CD4-positive, alpha-beta T cell treated with Interleukin-15 for 4 hours (primary cell): ENCODE measurements around the gene WDR49.

Source experiments
- DNase-seq: peaks from one replicate; pipeline ENCODE4 v3.0.0-alpha.2; 2020; ENCODE audit warnings: low spot score

The WDR49 gene

DNA sequence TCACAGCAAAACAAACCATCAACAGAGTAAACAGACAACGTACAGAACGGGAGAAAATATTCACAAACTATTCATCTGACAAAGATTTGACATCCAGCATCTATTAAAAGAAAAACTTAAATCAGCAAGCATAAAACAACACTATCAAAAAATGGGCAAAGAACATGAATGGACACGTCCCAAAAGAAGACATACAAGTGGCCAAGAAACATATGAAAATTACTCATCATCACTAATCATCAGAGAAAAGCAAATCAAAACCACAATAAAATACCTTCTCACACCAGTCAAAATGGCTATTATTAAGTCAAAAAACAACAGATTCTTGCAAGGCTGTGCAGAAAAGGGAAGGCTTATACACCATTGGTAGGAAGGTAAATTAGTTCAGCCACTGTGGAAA, 166.2 kb downstream of the WDR49 start:
- no peak for DNase-seq

- no peak for DNase-seq
These were observed 169.2 kb downstream of the WDR49 start for GRCh38 chr3:167484551-167484950.

DNA sequence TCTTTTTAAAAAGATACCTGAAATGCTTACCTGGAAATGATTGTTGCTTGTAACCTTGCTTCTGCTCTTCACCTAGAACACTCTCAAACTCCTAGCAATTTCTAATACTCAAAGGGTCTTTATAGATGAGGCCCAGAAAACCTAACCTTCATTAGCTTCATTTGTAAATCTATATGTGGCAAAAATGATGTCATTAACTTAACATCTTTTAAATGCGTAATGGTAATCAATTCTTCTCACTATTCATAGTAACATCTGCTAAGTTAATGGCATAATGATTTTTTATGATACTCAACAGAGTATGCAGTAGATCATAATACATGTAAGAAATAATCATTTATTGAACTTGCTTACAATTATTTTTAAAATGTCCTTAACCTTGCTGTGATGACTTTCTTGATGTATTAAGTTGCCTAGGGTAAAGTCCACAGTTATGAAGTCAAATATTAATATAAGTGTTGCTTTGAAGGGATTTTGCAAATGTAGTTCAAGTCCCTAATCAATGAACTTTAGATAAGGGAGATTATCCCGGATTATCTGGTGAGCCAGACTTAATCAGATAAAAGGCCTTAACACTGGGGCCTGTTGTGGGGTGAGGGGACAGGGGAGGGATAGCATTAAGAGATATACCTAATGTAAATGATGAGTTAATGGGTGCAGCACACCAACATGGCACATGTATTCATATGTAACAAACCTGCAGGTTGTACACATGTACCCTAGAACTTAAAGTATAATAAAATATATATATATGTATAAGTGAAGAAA, 169.8 kb downstream of the WDR49 start:
- DNase-seq, result no peak

- no peak for DNase-seq
These were observed 172.6 kb downstream of the WDR49 start for GRCh38 chr3:167481164-167481563.

- DNase-seq, result no peak
These were observed 173.0 kb downstream of the WDR49 start for GRCh38 chr3:167480748-167481147.

GRCh38 chr3:167473863-167474262, 179.9 kb downstream of the WDR49 start, which contains the start of gene SERPINI2:
Gene SERPINI2, minus strand, starts transcription at chr3:167474042. Its CDS starts 2,208 bp downstream, at chr3:167471834.
- no peak for DNase-seq

GRCh38 chr3:167469381-167469780, 184.4 kb downstream of the WDR49 start:
- no peak for DNase-seq

DNA sequence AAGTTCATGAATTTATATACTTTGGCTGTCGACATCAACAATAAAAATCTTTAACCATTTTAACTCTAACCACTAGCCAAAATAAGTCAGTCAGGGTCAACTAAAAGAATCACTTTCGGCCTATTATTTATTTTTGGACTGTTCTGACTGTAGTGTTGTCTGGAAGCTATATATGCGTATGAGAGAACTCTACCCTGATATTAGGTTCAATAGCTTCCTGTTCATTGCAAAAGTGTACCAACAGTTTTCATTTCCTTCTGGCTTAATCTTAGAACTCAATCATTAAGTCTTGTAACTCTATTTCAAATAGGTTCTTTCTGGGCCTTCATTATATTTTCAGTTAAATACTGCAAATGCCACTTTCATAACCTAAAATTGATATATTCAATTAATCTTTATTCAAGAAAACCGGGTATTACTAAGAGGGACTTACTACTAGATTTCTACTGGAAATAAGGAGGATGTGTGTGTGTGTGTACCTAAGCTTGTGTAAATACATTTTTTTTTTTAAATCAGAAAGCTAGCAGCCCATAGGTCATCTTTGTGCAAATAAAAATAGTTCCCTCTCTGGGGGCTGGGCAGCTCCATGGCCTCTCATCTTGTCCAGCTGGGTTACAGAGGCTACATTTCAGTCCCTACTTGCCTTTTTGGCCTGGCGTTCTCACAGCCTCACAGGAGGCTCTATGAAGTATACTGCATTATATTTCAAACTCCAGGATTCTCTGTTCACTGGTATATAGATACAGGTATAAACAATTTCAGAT, 185.7 kb downstream of the WDR49 start:
- DNase-seq, result no peak

GRCh38 chr3:167466966-167467365, 186.8 kb downstream of the WDR49 start:
- DNase-seq, result no peak

GRCh38 chr3:167456157-167456799, 197.5 kb downstream of the WDR49 start:
- DNase-seq, result no peak

GRCh38 chr3:167453815-167454214, 199.9 kb downstream of the WDR49 start:
- no peak for DNase-seq

GRCh38 chr3:167451282-167451681, 202.5 kb downstream of the WDR49 start:
- no peak for DNase-seq

DNA sequence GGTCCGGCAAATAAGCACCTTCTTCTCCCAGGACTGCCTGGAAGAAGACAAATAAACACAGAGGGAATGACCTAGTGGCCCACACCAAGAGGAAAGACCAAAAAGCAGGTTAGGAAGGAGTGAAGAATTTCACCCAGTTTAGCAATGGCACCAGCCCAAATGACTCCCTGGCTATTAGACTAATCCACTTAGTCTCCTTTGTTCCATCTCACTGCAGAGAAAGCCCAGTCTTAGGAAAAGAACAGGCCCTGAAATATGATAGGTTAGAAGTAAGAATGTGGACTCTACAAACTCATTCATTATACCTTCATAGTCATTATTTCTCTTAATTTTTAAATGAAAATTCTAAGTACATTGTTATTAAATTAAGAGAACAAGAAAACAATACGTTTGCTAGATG, 203.1 kb downstream of the WDR49 start:
- DNase-seq, result no peak

- no peak for DNase-seq
These were observed 203.5 kb downstream of the WDR49 start for GRCh38 chr3:167450195-167450594.

GRCh38 chr3:167445491-167445890, 208.3 kb downstream of the WDR49 start:
- DNase-seq, result no peak

DNA sequence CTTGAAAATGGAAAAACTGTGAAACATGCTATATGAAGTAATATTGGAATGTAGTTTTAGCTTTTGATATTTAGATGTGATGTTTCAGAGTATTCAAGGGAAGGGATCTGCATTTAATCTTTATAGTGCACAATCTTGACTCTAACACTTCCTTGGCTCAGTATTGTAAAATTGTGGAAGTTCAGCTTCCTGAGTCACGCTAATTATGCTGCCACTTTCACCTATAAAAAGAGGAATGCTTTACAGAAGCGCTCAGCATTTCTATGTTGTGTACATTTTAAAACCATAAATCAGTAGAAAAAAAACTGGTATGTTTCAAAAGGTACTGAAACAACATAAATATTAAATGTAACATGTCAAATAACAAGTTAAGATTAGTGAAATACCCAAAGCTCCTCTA, 212.5 kb downstream of the WDR49 start:
- DNase-seq, result no peak

DNA sequence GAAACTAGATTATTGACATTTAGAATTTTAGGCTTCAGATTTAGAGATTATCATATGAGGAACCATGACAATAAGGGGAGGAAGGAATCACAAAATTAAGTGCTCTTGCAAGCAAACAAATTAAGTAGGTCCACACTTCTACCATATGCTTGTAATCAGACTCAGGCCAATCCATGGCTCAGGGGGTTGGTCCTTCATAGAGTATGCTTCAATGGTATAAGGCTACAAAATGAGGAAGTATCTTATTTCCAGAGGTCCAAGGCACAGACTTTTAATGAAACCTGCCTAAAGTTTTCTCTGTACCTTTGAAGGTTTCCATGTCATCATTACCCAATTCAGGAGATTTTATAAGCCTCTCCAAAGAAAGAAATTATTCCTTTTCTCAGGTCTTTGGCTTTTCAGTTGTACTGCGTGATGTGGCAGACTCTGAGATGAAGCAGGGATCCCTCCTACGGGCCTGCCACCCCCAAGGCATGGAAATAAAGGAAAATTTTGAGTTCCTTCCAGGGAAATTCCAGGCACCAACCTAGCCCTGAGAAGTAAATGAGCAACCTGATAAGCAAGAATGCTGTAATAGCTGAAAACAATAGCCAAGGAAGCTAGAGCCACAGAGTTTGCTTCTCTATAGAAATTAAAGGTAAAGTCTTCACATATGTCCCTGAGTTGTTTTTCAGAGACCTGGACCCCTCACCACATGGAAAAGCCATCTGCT, 216.2 kb downstream of the WDR49 start:
- DNase-seq, result no peak
